HG03159 (cell line): ENCODE data around the gene CMBL.
"Not testable (repeated sequence)": the region's sequence is repeated elsewhere in the genome, so short reads cannot be mapped to it uniquely, and the experiment has no call there.

ENCODE experiments used
- ATAC-seq: cut with Tn5 transposase; IDR thresholded peaks from one replicate; pipeline ENCODE4 v1.9.1; 2021; ENCODE audit warnings: mild to moderate bottlenecking, moderate library complexity; ENCODE audit not compliant: unreplicated experiment

The CMBL gene

DNA sequence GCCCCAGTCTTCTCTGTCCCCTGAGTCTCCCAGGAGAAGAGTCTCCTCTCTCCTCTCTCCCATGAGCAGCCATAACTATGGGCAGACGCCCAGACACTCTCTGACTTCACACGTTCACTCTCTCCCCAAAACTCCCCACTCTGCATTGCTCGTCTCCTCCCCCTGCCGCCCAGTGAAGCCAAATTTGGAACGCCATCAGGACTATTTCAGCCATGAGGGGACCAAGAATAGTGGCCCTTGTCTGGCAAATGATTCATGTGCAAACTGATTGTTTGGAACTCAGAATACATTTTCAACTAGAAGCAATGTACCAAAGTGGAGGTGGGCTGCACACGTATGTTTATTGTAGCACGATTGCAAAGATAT lies 20.9 kb downstream of the CMBL start:
- no peak for ATAC-seq

DNA sequence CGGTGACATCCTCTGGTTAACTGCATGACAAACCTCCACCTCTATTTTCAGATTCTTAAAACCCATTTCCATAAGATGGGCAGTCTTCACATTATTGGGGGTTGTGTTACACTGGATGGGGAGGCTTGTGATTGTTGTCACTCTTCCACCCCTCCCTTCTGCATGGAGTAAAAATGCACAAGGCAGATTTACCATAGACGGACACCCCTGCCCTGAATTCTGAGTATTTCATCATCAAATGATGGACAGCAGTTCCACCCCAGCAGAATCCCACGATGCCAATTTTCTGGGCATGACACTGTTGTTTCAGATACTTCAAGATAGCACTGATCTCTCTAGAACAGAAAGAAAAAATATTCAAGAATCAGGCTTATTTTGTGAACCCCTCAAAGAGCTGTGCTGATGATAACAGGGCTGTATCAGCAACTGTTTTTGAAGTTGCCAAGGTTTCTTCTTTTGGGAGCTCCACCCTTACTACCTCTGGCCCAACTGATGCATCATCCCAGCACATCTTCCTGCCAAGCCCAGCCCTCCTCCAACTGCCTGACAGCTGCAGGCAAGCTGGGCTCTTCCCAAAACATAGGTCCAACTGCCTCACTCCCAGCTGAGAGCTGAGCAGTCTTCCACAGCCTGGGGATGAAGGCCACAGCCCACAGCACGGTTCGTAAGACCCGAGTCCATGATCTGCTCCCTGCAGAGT lies 21.4 kb downstream of the CMBL start:
- ATAC-seq = no peak

GRCh38 chr5:10285362-10285761 lies 22.3 kb downstream of the CMBL start:
- ATAC-seq = not testable (repeated sequence)

DNA sequence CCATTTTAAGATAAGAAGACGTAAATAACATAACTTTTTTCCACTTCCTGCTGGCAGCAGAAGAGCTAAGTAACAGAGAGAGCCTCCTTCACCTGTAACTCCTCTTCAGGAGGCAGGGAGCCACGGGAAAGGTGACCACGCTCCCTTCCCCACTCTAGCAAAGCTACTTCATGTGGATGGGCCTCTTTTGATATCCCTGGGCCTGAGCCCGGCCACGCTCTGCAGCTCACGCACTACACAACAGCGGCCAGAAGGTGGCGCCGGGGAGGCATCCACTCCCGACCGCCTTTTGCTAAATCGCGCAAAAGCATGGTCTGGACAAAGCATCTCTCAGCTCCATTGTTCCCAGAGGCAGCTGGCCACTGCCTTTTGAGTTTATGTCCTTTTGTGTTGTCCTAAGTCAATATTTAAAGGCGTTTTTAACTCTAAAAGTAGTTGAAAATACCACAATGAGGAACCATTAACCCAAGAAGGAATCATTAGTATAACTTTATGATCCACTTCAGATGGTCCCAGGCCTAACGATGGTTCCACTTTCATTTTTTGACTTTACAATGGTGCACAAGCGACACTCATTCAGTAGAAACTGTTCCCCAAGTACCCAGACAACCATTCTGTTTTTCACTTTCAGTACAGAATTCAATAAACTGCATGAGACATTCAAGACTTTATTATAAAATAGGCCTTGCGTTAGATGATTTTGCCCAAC lies 23.6 kb downstream of the CMBL start:
- ATAC-seq = peak; percentile 92

DNA sequence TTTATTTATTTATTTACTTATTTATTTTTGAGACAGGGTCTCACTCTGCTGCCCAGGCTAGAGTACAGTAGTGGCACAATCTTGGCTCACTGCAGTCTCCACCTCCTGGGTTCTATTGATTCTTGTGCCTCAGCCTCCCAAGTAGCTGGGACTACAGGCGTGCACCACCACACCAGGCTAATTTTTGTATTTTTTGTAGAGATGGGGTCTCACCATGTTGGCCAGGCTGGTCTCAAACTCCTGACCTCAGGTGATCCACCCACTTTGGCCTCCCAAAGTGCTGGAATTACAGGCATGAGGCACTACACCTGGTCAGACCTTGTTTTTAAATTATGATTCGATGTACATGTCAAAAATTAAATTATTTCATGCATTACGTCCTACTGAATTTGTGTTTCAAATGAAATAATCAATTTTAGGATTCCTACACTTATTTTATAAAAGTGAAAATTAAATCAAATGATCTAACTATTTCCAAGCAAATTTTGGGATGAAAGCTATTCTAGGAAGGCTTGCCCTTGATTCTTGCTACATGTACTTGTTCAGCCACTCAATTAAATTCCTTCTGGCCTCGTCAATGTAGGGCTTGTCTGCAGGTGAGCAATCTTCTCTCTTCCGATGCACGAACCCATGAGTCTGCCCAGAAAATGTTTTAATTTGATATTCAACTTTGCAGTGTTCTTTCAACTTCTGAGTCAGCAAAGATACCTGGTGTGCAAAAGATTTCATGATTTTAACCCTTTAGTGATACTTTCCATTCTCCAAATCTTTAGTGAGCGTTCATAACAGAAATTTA lies 27.6 kb downstream of the CMBL start:
- ATAC-seq = no peak

- ATAC-seq = no peak
These were observed 28.4 kb downstream of the CMBL start for GRCh38 chr5:10279328-10279727.

GRCh38 chr5:10278658-10279279 lies 28.9 kb downstream of the CMBL start:
- ATAC-seq = no peak

DNA sequence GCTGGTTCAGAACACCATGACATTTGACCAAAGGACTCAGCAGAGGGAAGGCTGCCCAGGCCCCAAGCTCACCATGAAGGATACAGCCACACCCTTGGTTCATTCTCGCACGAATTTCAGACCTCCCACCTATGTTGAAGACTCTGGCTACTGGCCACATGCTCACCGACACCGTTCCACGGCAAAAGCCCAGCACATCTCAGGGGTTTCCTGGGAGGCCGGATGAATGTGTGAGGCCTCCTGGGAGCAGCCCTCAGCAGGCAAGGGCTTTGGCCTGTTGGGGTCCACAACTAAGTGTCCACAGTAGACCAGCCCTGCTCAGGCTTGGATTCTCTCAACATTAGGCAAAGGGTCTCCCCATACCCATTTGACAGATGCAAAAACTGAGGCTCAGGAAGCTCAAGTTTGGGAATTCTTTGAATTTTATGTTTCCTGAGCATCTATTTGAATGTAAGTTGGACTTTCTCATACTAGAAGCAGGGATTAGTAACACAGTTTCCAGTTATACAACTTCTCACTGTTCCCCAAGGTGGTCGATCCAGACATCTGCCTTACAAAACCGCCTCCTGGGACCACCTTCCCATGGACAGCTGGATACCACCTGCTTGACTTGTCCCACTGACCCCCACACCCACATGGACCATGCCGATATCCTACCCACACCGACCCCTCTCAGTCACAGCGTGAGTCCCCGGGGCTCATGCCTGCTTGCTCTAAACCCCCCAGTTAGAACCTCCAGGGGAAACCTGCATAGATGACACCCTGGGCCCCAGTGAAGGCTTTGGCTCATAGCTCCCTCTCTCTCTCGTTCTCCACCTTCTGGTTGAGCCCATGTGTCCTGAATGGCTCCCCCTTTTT lies 29.7 kb downstream of the CMBL start:
- ATAC-seq = no peak

DNA sequence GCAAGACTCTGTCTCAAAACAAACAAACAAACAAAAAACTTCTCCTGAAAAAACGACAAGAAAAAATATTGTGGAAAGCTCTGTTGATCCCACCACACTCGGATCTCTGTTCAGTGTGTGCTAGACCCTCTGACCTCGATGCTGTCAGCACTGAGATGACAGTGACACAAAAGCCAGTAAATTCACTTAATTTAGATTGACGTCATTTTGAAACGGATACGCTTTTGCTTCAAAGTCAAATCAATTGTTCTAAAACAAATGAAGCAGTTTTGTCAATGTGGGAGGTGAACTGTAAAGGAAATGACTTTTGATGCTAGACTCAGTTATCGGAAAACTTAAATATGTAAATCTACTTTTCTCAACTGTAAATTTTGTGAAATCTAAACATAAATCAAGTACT lies 31.0 kb downstream of the CMBL start:
- no peak for ATAC-seq

DNA sequence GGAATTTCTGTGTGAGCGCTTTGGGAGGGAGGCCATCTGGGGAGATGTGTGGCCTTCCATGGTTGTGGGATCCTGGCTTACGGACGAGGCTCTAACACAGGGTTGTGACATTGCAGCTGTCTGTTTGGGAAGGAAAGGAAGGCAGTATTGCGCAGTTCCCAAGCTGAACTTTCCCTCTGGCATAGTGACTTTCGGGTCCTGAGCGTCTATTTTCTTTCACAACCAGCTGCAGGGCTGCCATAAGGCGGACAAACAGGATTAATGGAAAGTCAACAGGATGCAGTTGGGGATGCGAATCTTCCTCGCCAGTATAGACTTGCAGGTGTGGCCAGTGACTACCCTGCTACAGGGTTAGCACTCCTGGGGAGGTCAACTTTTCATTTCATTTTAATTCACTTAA lies 31.7 kb downstream of the CMBL start:
- ATAC-seq = no peak

GRCh38 chr5:10275460-10275859 lies 32.2 kb downstream of the CMBL start:
- ATAC-seq = no peak

GRCh38 chr5:10272875-10273209 lies 34.9 kb downstream of the CMBL start:
- not testable (repeated sequence) for ATAC-seq

DNA sequence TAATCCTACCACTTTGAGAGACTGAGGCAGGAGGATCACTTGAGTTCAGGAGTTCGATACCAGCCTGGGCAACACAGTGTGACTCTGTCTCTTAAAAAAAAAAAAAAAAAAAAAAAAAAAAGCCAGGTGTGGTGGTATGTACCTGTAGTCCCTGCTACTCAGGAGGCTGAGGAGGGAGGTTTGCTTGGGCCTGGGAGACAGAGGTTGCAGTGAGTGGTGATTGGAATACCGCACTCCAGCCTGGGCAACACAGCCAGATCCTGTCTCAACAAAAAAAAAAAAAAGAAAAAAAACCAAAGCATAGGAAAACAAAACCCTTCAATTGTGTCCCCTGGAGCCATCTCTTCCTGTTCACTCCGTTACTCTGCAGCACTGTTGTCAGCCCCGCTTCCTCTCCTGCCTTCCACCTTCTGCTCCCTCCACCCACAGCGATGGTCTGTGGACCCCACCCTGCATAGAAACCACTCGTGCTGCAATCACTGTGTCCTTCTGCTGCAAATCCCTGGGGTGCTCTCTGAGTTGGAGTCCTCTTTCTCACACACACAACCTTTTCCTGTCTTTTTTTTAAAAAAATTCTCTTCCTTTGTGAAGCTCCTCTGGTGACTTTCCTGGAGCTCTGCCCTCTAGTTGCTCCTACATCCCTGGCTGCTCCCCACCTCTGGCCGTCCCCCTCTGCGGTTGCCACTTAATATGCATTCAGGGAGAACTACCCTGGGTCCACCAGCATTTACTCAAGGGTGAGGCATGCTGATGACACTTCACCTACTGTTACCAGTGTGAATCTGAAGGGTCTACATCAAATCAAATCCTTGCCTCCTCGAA lies 35.4 kb downstream of the CMBL start:
- no peak for ATAC-seq

DNA sequence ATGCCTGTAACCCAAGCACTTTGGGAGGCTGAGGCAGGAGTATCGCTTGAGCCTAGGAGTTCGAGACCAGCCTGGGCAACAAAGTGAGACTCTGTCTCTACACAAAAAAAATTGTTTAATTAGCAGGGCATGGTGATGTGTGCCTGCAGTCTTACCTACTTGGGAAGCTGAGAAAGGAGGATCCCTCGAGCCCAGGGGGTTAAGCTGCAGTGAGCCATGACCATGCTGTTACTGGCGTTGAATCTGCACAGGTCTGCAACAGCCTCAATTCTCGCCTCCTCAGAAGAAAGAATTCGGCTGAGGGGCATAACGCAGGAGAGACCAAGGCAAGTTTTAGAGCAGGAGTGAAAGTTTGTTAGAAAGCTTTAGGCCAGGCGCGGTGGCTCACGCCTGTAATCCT lies 39.6 kb downstream of the CMBL start:
- ATAC-seq = no peak

GRCh38 chr5:10266839-10267238 lies 40.9 kb downstream of the CMBL start:
- ATAC-seq = no peak

- ATAC-seq = no peak
These were observed 41.6 kb downstream of the CMBL start for GRCh38 chr5:10266137-10266536.

DNA sequence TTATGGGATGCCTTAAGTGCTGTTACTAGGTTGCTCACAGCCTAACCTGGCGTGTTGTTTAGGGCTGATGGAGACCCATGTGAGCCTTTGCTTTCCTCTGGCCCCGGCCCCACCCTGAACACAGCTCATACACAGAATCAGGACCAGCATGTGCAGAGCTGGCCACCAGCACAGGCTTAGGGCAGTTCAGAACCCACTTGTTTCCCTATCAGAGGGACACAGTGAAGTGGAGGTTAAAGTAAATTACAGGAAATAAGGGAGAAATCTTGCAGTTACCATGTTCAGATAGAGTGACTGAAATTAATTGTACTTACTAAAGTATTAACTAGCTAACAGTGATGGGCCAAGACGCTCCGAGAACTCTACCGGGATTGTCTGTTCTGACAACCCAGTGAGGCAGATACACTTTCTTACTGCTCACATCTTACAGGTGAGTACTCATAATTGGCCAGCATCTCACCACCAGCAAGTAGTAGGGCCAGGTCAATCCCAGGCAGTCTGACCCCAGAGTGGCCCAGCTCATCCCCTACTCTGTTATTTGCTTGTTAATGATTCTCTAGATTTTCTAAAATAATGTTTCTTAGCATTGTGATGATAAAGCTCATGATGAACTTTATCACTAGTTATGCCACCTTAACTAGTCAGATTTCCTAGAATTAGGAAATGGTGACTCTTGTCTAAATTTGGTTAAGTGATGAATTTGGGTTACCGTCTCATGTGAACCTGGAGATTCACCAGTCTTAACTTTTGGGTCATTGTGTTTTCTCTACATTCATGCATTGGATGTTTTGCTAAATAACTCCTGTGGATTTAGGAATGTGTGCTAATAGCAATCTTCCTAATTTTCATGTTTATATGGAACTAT lies 42.2 kb downstream of the CMBL start:
- no peak for ATAC-seq

GRCh38 chr5:10264604-10265003 lies 43.1 kb downstream of the CMBL start:
- no peak for ATAC-seq

DNA sequence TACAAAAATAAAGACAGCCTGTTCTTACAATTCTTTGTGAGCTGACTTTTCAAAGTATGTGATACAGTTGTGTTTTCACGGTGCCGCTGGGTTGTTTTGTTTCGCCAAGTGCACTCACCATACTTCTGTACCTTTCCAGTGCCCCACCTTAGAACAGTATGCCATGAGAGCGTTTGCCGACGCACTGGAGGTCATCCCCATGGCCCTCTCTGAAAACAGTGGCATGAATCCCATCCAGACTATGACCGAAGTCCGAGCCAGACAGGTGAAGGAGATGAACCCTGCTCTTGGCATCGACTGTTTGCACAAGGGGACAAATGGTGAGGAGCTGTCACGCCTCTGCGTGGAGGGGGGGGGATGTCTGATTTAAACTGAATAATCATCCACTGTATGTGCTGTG lies 44.7 kb downstream of the CMBL start:
- no peak for ATAC-seq
